SK-N-SH (cell line): ENCODE measurements around the gene TTC39B. TPM values are rescaled to one million over a fixed set of nuclear protein-coding genes. Genes with fewer than 3 reads are reported as not detected.

Experiments
- CTCF ChIA-PET: fragments of 300-600, 350-600 bp; formaldehyde crosslinking; extraction: SDS; loops from one replicate; lab custom pipeline; 2021; lab: Yijun Ruan, JAX
- POLR2A ChIA-PET: fragments of 350-600 bp; sonication (Branson Sonifier 250); formaldehyde crosslinking; extraction: SDS; loops from one replicate; lab custom pipeline; 2020; ENCODE audit warnings: antibody characterized with exemption, inconsistent platforms; lab: Yijun Ruan, JAX
- DNase-seq: peaks from one replicate; pipeline ENCODE4 v3.0.0; 2012
- H2AFZ ChIP-seq: fragments of 200-600 bp; sonication (generic); 2 replicates; pipeline ENCODE4 v1.8.1; 2016; ENCODE audit warnings: antibody characterized with exemption, mild to moderate bottlenecking, low read depth
- H3F3A ChIP-seq: fragments of 200-600 bp; sonication (generic); replicated peaks from 2 replicates; pipeline ENCODE3; 2016; ENCODE audit warnings: antibody characterized with exemption, mild to moderate bottlenecking; ENCODE audit not compliant: insufficient read depth
- H3K27ac ChIP-seq, 2 experiments: fragments of 200-500 bp in 1 of 2; fragments of 200-600 bp in 1 of 2; sonication (Bioruptor generic) in 1 of 2; sonication (generic), shearing (Covaris generic) in 1 of 2; 2 replicates each; pipeline versions ENCODE4 v1.5.1 to v1.6.1; 2014 to 2016; ENCODE audit warnings: low read depth in 2 of 2, inconsistent platforms in 1 of 2, low read length in 1 of 2, mild to moderate bottlenecking in 1 of 2, mixed read lengths in 1 of 2
- H3K27me3 ChIP-seq: fragments of 200-600 bp; sonication (generic), shearing (Covaris generic); 2 replicates; pipeline ENCODE4 v1.6.1; 2016; ENCODE audit warnings: mixed run types; ENCODE audit not compliant: insufficient read depth
- H3K36me3 ChIP-seq, 2 experiments: fragments of 200-500 bp in 1 of 2; fragments of 200-600 bp in 1 of 2; sonication (Bioruptor generic) in 1 of 2; sonication (generic) in 1 of 2; replicated peaks in 1 of 2; 2 replicates each; pipeline versions ENCODE3 to v1.5.1; 2014 to 2016; ENCODE audit warnings: low read length in 1 of 2, mild to moderate bottlenecking in 1 of 2; ENCODE audit not compliant: insufficient read depth in 2 of 2, control insufficient read depth in 1 of 2
- H3K4me1 ChIP-seq, 2 experiments: fragments of 200-500 bp in 1 of 2; fragments of 200-600 bp in 1 of 2; sonication (Bioruptor generic) in 1 of 2; sonication (generic), shearing (Covaris generic) in 1 of 2; 2 replicates each; pipeline versions ENCODE4 v1.5.1 to v1.6.1; 2014 to 2016; ENCODE audit warnings: low read depth in 1 of 2, low read length in 1 of 2, mixed run types in 1 of 2; ENCODE audit not compliant: insufficient read depth in 2 of 2, control insufficient read depth in 1 of 2
- H3K4me2 ChIP-seq: fragments of 200-600 bp; sonication (generic), shearing (Covaris generic); 2 replicates; pipeline ENCODE4 v1.6.1; 2017; ENCODE audit warnings: mixed run types
- H3K4me3 ChIP-seq, 2 experiments: fragments of 200-500 bp in 1 of 2; fragments of 200-600 bp in 1 of 2; sonication (Bioruptor generic) in 1 of 2; sonication (generic), shearing (Covaris generic) in 1 of 2; 2 replicates each; pipeline versions ENCODE4 v1.5.1 to v1.8.1; 2014 to 2016; ENCODE audit warnings: low read depth in 2 of 2, inconsistent platforms in 1 of 2, low read length in 1 of 2, mild to moderate bottlenecking in 1 of 2, mixed read lengths in 1 of 2, moderate library complexity in 1 of 2
- H3K79me2 ChIP-seq: fragments of 200-600 bp; sonication (generic); 2 replicates; pipeline ENCODE4 v1.8.1; 2017; ENCODE audit warnings: mild to moderate bottlenecking; ENCODE audit not compliant: insufficient read depth
- H3K9ac ChIP-seq: fragments of 200-600 bp; sonication (generic); 2 replicates; pipeline ENCODE4 v1.6.1; 2017; ENCODE audit warnings: mixed run types
- H3K9me2 ChIP-seq: fragments of 200-600 bp; sonication (generic); 2 replicates; pipeline ENCODE4 v1.6.1; 2017; ENCODE audit warnings: mixed run types
- H3K9me3 ChIP-seq: fragments of 200-600 bp; sonication (generic); 2 replicates; pipeline ENCODE4 v1.6.1; 2017; ENCODE audit warnings: mixed run types, mild to moderate bottlenecking, moderate library complexity
- H4K20me1 ChIP-seq: fragments of 200-600 bp; sonication (generic); 2 replicates; pipeline ENCODE4 v1.6.1; 2017; ENCODE audit warnings: mild to moderate bottlenecking, mixed run types; ENCODE audit not compliant: insufficient read depth
- CHD2 ChIP-seq: fragments of 150-350 bp; IDR thresholded peaks from 2 replicates; pipeline ENCODE4 v1.6.1; 2018; ENCODE audit warnings: low read length; ENCODE audit not compliant: partially characterized antibody
- CTCF ChIP-seq: fragments of 200-600 bp; sonication (generic); IDR thresholded peaks from 2 replicates; pipeline ENCODE4 v1.6.1; 2017; ENCODE audit warnings: antibody characterized with exemption, mild to moderate bottlenecking, moderate library complexity
- EP300 ChIP-seq, 2 experiments: IDR thresholded peaks; 2 replicates each; pipeline versions ENCODE4 v1.4.0 to v1.6.1; 2012; ENCODE audit warnings: borderline replicate concordance in 1 of 2, low read depth in 1 of 2, low read length in 1 of 2
- FOSL2 ChIP-seq: IDR thresholded peaks from 2 replicates; pipeline ENCODE4 v1.4.0; 2012; ENCODE audit warnings: low read depth, mild to moderate bottlenecking, moderate library complexity, borderline replicate concordance
- FOXJ3 ChIP-seq: sonication (generic); formaldehyde crosslinking; IDR thresholded peaks from 2 replicates; pipeline ENCODE4 v1.5.1; 2020; ENCODE audit warnings: mild to moderate bottlenecking, missing genetic modification reagents
- FOXM1 ChIP-seq: IDR thresholded peaks from 2 replicates; pipeline ENCODE4 v1.4.0; 2012; ENCODE audit warnings: low read depth, mild to moderate bottlenecking
- GABPA ChIP-seq: IDR thresholded peaks from 2 replicates; pipeline ENCODE4 v1.4.0; 2012; ENCODE audit warnings: low read depth, mild to moderate bottlenecking
- NRF1 ChIP-seq: IDR thresholded peaks from 2 replicates; pipeline ENCODE4 v1.6.1; 2012; ENCODE audit warnings: low read depth, mild to moderate bottlenecking, low read length
- RCOR1 ChIP-seq: fragments of 150-350 bp; IDR thresholded peaks from 2 replicates; pipeline ENCODE4 v1.6.1; 2017; ENCODE audit warnings: antibody characterized with exemption, low read length
- RXRA ChIP-seq: IDR thresholded peaks from 2 replicates; pipeline ENCODE4 v1.4.0; 2012; ENCODE audit warnings: low read depth, mild to moderate bottlenecking, borderline replicate concordance
- WGBS: methylation state at CpG from one replicate; pipeline ENCODE4 v1.1.6; 2017; ENCODE audit warnings: low lambda C conversion rate; 5-methylcytosine and 5-hydroxymethylcytosine counted together
- polyA plus RNA-seq, 3 experiments: library from polyadenylated mRNA; depleted of rRNA; stranded (reverse); fragments of >200 nt; gene quantifications; 2 replicates each; pipeline ENCODE4 v1.2.3, GENCODE V29; 2012

TTC39B gene
- polyA plus RNA-seq, 1 of the 3 experiments (the other 2 are of a cell fraction), result 0.54 TPM

GRCh38 chr9:15311607-15312006, 4.6 kb upstream of the TTC39B start:
- Histone ChIP-seq H3K9me2 (no peaks in the 10 kb centered on the region), H4K20me1 (no peaks in the 10 kb centered on the region), H3K36me3 (no peaks in the 10 kb centered on the region), H3F3A (peaks cover 4% of the 10 kb centered on the region), H3K9me3 (no peaks in the 10 kb centered on the region), H2AFZ (no peak overlapping the region), H3K27ac (no peak overlapping the region), H3K9ac (no peak overlapping the region), H3K4me2 (no peak overlapping the region), H3K4me1 (peaks cover 0 to 3% of the 10 kb centered on the region in 2 experiments; a peak in 2 of 4 replicates), H3K27me3 (no peaks in the 10 kb centered on the region), H3K79me2 (no peaks in the 10 kb centered on the region), H3K4me3 (no peak overlapping the region)
- 46% methylated on average over 1 of the region's 1 CpG for WGBS
- CTCF ChIA-PET, result interaction anchor here (1.4 kb wide), 1 partner anchor 174 kb away, joined by 4 read pairs; no protein-coding TSS in a partner anchor
- TF ChIP-seq FOXM1, result no peak
- TF ChIP-seq GABPA, result no peak
- no peak for TF ChIP-seq RCOR1
- no peak for TF ChIP-seq EP300 (IDR thresholded peaks at IDR 0.05; ENCODE audit: borderline replicate concordance in 1 of 2, low read depth in 1 of 2, low read length in 1 of 2)
- TF ChIP-seq NRF1, result no peak
- DNase-seq, result no peak
- POLR2A ChIA-PET, result no interaction called here

- H3K36me3 ChIP-seq, result no peaks in the 10 kb centered on the region
- no peaks in the 10 kb centered on the region for H3K27me3 ChIP-seq
- no peak overlapping the region for H3K27ac ChIP-seq
- CTCF ChIA-PET, result interaction anchor here (0.7 to 1.2 kb wide), 2 partner anchors 26 to 106 kb away, joined by 3 read pairs; no protein-coding TSS in a partner anchor
- H3K79me2 ChIP-seq, result no peaks in the 10 kb centered on the region
- H3F3A ChIP-seq, result peaks cover 4% of the 10 kb centered on the region
- peaks cover 0 to 8% of the 10 kb centered on the region in 2 experiments; a peak in 2 of 4 replicates for H3K4me1 ChIP-seq
- no peak overlapping the region for H3K9ac ChIP-seq
- TF ChIP-seq FOXJ3 (no peak), CHD2 (no peak), CTCF (no peak), FOSL2 (no peak), RXRA (no peak)
- TF ChIP-seq, all 33 proteins: peak for 0
- DNase-seq, result no peak
- no peak overlapping the region for H2AFZ ChIP-seq
- H4K20me1 ChIP-seq, result no peaks in the 10 kb centered on the region
- H3K4me3 ChIP-seq, result no peak overlapping the region
- 42% methylated on average over 6 of the region's 6 CpGs for WGBS
- no peaks in the 10 kb centered on the region for H3K9me2 ChIP-seq
- POLR2A ChIA-PET, result no interaction called here
- H3K9me3 ChIP-seq, result no peaks in the 10 kb centered on the region
- no peak overlapping the region for H3K4me2 ChIP-seq
Observed at GRCh38 chr9:15310107-15310850, 3.3 kb upstream of the TTC39B start.
